MM.1S (cell line): ENCODE results near the gene PAEP.

Experiments used
- CTCF ChIP-seq: fragments of 300-600 bp; sonication (generic); IDR thresholded peaks from 2 replicates; pipeline ENCODE4 v1.5.1; 2016; ENCODE audit warnings: antibody characterized with exemption, low read length, mixed read lengths
- EZH2 ChIP-seq: fragments of 300-600 bp; sonication (generic); optimal IDR thresholded peaks from 2 replicates; pipeline ENCODE3; 2017; ENCODE audit warnings: low read depth, mild to moderate bottlenecking, antibody characterized with exemption, low read length, mixed read lengths

GRCh38 chr9:135574331-135574730 is 12.8 kb downstream of the PAEP start:
- TF ChIP-seq CTCF (no peak), EZH2 (no peak)
